Peyer's patch (tissue), 4 donors: ENCODE data around the gene KATNAL2.

ENCODE experiments used
- POLR2A ChIP-seq, 2 donors: fragments of 450-650 bp; IDR thresholded peaks; one replicate each; pipeline ENCODE4 v1.5.1; 2017; ENCODE audit warnings: antibody characterized with exemption in 2 of 2, mild to moderate bottlenecking in 2 of 2, moderate library complexity in 2 of 2
- TF ChIP-seq, protein P1 (sequence below), 6 experiments: fragments of 450-650 bp in 4 of 6; fragments of 200-600 bp in 2 of 6; sonication (generic) in 1 of 6; IDR thresholded peaks; one replicate each; pipeline ENCODE4 v1.5.1; 2017 to 2019; ENCODE audit warnings: antibody characterized with exemption in 6 of 6, mild to moderate bottlenecking in 3 of 6, moderate library complexity in 1 of 6

DNA sequence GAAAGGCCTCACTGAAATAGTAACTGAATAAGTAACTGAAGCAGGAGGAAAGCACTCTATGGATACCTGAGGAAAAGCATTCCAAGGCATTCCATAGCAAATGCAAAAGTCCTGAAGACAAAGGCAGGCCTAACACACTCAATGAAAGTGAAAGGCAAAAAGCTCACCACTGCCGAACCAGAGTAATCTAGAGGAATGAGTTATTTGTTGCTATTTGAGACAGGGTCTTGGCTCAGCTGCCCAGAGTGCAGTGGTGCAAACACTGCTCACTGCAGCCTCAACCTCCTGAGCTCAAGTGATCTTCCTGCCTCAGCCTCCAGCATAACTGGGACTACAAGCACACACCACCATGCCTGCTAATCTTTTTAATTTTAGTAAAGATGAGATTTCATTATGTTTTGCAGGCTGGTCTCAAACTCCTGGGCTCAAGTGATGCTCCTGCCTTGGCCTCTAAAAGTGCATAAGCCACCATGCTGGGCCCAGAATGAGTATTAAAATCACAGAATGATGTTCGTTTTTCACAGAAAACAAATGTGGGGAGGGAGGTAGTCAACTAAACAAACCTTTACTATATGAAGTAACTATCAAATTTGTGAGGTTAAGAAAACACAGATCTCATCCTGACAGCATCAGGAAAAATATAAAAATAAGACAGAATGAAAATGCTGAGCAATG, 18.0 kb upstream of the KATNAL2 start:
- TF ChIP-seq, protein P1, sequence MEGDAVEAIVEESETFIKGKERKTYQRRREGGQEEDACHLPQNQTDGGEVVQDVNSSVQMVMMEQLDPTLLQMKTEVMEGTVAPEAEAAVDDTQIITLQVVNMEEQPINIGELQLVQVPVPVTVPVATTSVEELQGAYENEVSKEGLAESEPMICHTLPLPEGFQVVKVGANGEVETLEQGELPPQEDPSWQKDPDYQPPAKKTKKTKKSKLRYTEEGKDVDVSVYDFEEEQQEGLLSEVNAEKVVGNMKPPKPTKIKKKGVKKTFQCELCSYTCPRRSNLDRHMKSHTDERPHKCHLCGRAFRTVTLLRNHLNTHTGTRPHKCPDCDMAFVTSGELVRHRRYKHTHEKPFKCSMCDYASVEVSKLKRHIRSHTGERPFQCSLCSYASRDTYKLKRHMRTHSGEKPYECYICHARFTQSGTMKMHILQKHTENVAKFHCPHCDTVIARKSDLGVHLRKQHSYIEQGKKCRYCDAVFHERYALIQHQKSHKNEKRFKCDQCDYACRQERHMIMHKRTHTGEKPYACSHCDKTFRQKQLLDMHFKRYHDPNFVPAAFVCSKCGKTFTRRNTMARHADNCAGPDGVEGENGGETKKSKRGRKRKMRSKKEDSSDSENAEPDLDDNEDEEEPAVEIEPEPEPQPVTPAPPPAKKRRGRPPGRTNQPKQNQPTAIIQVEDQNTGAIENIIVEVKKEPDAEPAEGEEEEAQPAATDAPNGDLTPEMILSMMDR (IDR thresholded peaks at IDR 0.05): no peak
- no peak for TF ChIP-seq POLR2A (IDR thresholded peaks at IDR 0.05)
